SH-SY5Y (cell line): ENCODE results near the gene PIK3R3.

ENCODE experiments used
- GATA2 ChIP-seq: IDR thresholded peaks from 2 replicates; pipeline ENCODE4 v1.6.1; 2011; ENCODE audit warnings: mild to moderate bottlenecking, low read depth, low read length
- GATA3 ChIP-seq: IDR thresholded peaks from 2 replicates; pipeline ENCODE4 v1.6.1; 2011; ENCODE audit warnings: low read depth, mild to moderate bottlenecking, low read length, moderate library complexity

- TF ChIP-seq GATA3 (no peak), GATA2 (no peak)
Measured at GRCh38 chr1:46133781-46134350, 1.4 kb upstream of the PIK3R3 start.
